Heart right ventricle (tissue), 16 donors: Measurements from ENCODE around the gene GNG7. TPM values are rescaled to one million over a fixed set of nuclear protein-coding genes. Genes with fewer than 3 reads are reported as not detected.
A peak's percentile ranks its signal among the peaks of the same experiment; 100 is the strongest.
"Not testable (repeated sequence)": the region's sequence is repeated elsewhere in the genome, so short reads cannot be mapped to it uniquely, and the experiment has no call there.

Experiments
- ATAC-seq, 8 donors: fragments of 200-7000 bp; cut with Tn5 transposase; one replicate each; pipeline ENCODE4 v1.9.1; 2020; ENCODE audit warnings: mild to moderate bottlenecking in 8 of 8, moderate library complexity in 8 of 8, moderate number of reproducible peaks in 1 of 8
- DNase-seq, 2 donors: peaks; one replicate each; pipeline ENCODE4 v3.0.0-alpha.2; 2020
- H3K27ac ChIP-seq, 10 donors: fragments of 200-600 bp; sonication (generic) in 2 of 10; one replicate each; pipeline versions ENCODE4 v1.5.0 to v1.8.0; 2020 to 2022; ENCODE audit warnings: mild to moderate bottlenecking in 3 of 10
- H3K27me3 ChIP-seq, 7 donors: fragments of 200-600 bp; one replicate each; pipeline ENCODE4 v1.8.0; 2021 to 2022; ENCODE audit warnings: mild to moderate bottlenecking in 2 of 7
- H3K36me3 ChIP-seq, 9 donors: fragments of 200-600 bp; sonication (generic) in 1 of 9; one replicate each; pipeline versions ENCODE4 v1.5.0 to v1.8.0; 2020 to 2022; ENCODE audit warnings: mild to moderate bottlenecking in 2 of 9
- H3K4me1 ChIP-seq, 9 donors: fragments of 200-600 bp; sonication (generic) in 1 of 9; one replicate each; pipeline versions ENCODE4 v1.5.0 to v1.8.0; 2020 to 2022; ENCODE audit warnings: mild to moderate bottlenecking in 4 of 9
- H3K4me3 ChIP-seq, 10 donors: fragments of 200-600 bp; sonication (generic) in 2 of 10; one replicate each; pipeline versions ENCODE4 v1.5.0 to v1.8.0; 2020 to 2022; ENCODE audit warnings: mild to moderate bottlenecking in 7 of 10, moderate library complexity in 2 of 10
- H3K9me3 ChIP-seq, 11 donors: fragments of 200-600 bp in 10 of 11; sonication (generic) in 2 of 11; one replicate each; pipeline versions ENCODE4 v1.5.0 to v1.8.0; 2013 to 2022; ENCODE audit warnings: mild to moderate bottlenecking in 2 of 11, control low read depth in 1 of 11, moderate library complexity in 1 of 11
- CTCF ChIP-seq, 9 donors: fragments of 200-600 bp; sonication (generic) in 2 of 9; IDR thresholded peaks; one replicate each; pipeline versions ENCODE4 v1.5.0 to v1.8.0; 2021 to 2022; ENCODE audit warnings: antibody characterized with exemption in 9 of 9, mild to moderate bottlenecking in 5 of 9, moderate library complexity in 1 of 9
- WGBS, 2 donors: extraction: QIAGEN DNeasy Blood & Tissue Kit; methylation state at CpG; one replicate each; pipeline ENCODE4 v1.1.7; 2013; ENCODE audit warnings: inconsistent platforms in 1 of 2; 5-methylcytosine and 5-hydroxymethylcytosine counted together
- intact Hi-C, 10 donors: fragments of 100-400 bp; cut with DNase I; formaldehyde crosslinking; loops; one replicate each; pipeline versions ENCODE4 v1.11.1 to v1.14.2; 2022
- polyA plus RNA-seq, 2 donors: library from polyadenylated mRNA; stranded (reverse); fragments of 200-250 nt; gene quantifications; one replicate each; pipeline ENCODE4 v1.2.3, GENCODE V29; 2013
- total RNA-seq, 10 donors: library from RNA; stranded (reverse); fragmentation: NEBNext Ultra II Directional in 3 of 10; extraction: Animal tissue kit (Norgen Biotek cat#: 25700) in 3 of 10; gene quantifications; one replicate each; pipeline versions ENCODE4 v1.2.1 to v1.2.4, GENCODE V29; 2021 to 2023
- donor health status: Arrhythmogenic right ventricular cardiomyopathy.
- donor health status: ischemic (EF 13 %, LVEDD 7.1; RV severe dilation, severe dysfunction).
- donor health status: healthy with polysubstance abuse.
- donor health status: DM: no; HTN: yes; CAD: no.
- donor health status: DM: no; HTN: no; CAD: no.
- donor health status: ischemic (EF 25% LVEDD 6.9; RV normal size, moderate dysfunction).
- donor health status: ischemic (EF 25% LVEDD 5.7; RV mildly dilated, moderate dysfunction).
- donor health status: healthy.
- donor health status: DM: yes; HTN: yes; CAD: no.
- donor health status: Ischemic cardiomyopathy.
- donor health status: ischemic (EF 35%, LVEDD 5.7; RV mildly dilated, moderate dysfunction).
- donor health status: nonischemic (EF 11% LVEDD 7.7; RV severe dilation, severe dysfunction).
- donor health status: DM: yes; HTN: yes; CAD: no.
- donor health status: PGD.
- donor health status: ischemic (EF 29% LVEDD 5.4; RV normal size, mild dysfunction).
- donor health status: nonischemic (EF 23%, LVEDD 6.1; RV moderate dilation, normal function).

GNG7 gene
- total and polyA plus RNA-seq, 12 donors: 8.4 to 56.9 (median 39.1) TPM

- Histone ChIP-seq H3K27me3 (no peaks in the 10 kb centered on the region), H3K27ac (no peak overlapping the region), H3K36me3 (no peaks in the 10 kb centered on the region), H3K4me3 (no peak overlapping the region), H3K4me1 (peaks cover 9 to 30% (median 24%) of the 10 kb centered on the region in 9 donors), H3K9me3 (peaks cover 0 to 9% (median 0%) of the 10 kb centered on the region in 11 donors)
- WGBS, 2 donors: 84 to 89% methylated on average over 19 of the region's 19 CpGs
- intact Hi-C loops: loop anchor here in 1 of 10 donors (10.0 kb wide), 1 partner anchor 99 kb away; the partner anchor contains the start of gene GADD45B
- ATAC-seq (no peak), DNase-seq (no peak)
- no peak for TF ChIP-seq CTCF (IDR thresholded peaks at IDR 0.05)
These were observed 128.6 kb downstream of the GNG7 start for GRCh38 chr19:2573916-2574315.

GRCh38 chr19:2572152-2572551 lies 130.3 kb downstream of the GNG7 start:
- H3K27ac ChIP-seq, H3K9me3 ChIP-seq, H3K27me3 ChIP-seq, H3K4me3 ChIP-seq, DNase-seq, ATAC-seq, H3K36me3 ChIP-seq: not testable (repeated sequence)
- 93 to 95% methylated on average over 12 of the region's 12 CpGs for WGBS, 2 donors
- H3K4me1 ChIP-seq: peaks cover 3 to 26% (median 19%) of the 10 kb centered on the region in 9 donors
- intact Hi-C loops: loop anchor here in 1 of 10 donors (10.0 kb wide), 1 partner anchor 97 kb away; the partner anchor contains the start of gene GADD45B

GRCh38 chr19:2569596-2570465 lies 132.7 kb downstream of the GNG7 start:
- ATAC-seq: peak in 6 of 8 donors; percentile 6 to 49 (median 22)
- TF ChIP-seq CTCF (IDR thresholded peaks at IDR 0.05): no peak
- Histone ChIP-seq H3K9me3 (peaks cover 0 to 9% (median 0%) of the 10 kb centered on the region in 11 donors), H3K27ac (no peak overlapping the region), H3K27me3 (no peaks in the 10 kb centered on the region), H3K4me3 (no peak overlapping the region), H3K4me1 (peaks cover 0 to 24% (median 11%) of the 10 kb centered on the region in 9 donors), H3K36me3 (no peaks in the 10 kb centered on the region)
- WGBS, 2 donors: 78 to 84% methylated on average over 21 of the region's 21 CpGs
- intact Hi-C loops: loop anchor here in 1 of 10 donors (10.0 kb wide), 1 partner anchor 95 kb away; the partner anchor contains the start of gene GADD45B
- no peak for DNase-seq

GRCh38 chr19:2567996-2568395 lies 134.5 kb downstream of the GNG7 start:
- Histone ChIP-seq H3K4me1 (peaks cover 0 to 24% (median 11%) of the 10 kb centered on the region in 9 donors), H3K27ac (peak overlapping the region in 6 of 10 donors; percentile 44 to 84 (median 74)), H3K36me3 (no peaks in the 10 kb centered on the region), H3K9me3 (peaks cover 0 to 5% (median 0%) of the 10 kb centered on the region in 11 donors), H3K27me3 (no peaks in the 10 kb centered on the region), H3K4me3 (no peak overlapping the region)
- ATAC-seq (peak in 1 of 8 donors; percentile 18), DNase-seq (no peak)
- intact Hi-C loops: no loop called here
- no peak for TF ChIP-seq CTCF (IDR thresholded peaks at IDR 0.05)
- 64 to 69% methylated on average over 6 of the region's 6 CpGs for WGBS, 2 donors
